Mammary epithelial cell (primary cell): ENCODE results near the gene TIMM44.

Experiments
- EZH2 ChIP-seq: IDR thresholded peaks from 2 replicates; pipeline ENCODE4 v1.6.1; 2012; ENCODE audit warnings: low read length, inconsistent platforms, borderline replicate concordance
- TF ChIP-seq, protein P1 (sequence below), 2 donors: IDR thresholded peaks in 1 of 2; conservative IDR thresholded peaks in 1 of 2; 2 replicates each; pipeline ENCODE4 v1.5.1; 2011 to 2012; ENCODE audit warnings: inconsistent platforms in 2 of 2, low read length in 2 of 2, mild to moderate bottlenecking in 2 of 2, control low read depth in 1 of 2, low read depth in 1 of 2; ENCODE audit not compliant: insufficient read depth in 1 of 2; ENCODE audit errors: extremely low read depth in 1 of 2

DNA sequence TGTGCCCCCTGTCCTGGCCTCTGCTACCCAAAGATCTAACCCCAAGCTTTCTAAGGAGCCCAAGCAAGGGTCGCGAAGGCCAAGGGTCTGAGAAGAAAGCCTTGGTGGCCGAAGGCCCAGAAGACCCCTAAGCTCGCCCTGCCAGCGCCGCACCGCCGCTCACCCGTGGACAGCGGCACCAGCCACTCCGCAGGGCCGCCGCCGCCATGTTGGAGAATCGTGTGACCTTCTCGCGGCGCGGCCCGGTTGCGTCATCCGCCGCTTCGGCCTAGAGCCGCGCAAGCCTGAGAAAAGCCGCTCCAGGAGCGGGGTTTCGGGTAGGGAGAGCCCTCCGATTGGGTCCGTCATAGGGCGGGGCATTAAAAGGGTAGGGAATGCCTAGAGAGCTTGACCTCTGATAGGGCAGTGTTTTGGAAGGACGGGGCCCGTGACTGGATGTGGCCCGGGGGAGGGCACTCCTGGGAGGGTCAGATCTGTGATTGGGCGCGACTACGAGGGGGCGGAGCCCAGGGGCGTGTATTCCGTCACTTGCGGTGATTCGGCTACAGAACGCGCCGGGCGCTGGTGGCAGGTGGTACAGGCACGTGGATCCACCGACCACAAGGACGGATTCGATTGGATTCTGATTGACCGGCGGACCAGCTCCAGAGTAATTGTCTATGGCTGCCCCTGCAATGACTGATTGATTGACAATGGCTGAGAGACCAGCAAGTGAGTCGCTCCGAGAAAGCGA lies at the start of gene TIMM44:
- no peak for TF ChIP-seq EZH2
- TF ChIP-seq, protein P1, sequence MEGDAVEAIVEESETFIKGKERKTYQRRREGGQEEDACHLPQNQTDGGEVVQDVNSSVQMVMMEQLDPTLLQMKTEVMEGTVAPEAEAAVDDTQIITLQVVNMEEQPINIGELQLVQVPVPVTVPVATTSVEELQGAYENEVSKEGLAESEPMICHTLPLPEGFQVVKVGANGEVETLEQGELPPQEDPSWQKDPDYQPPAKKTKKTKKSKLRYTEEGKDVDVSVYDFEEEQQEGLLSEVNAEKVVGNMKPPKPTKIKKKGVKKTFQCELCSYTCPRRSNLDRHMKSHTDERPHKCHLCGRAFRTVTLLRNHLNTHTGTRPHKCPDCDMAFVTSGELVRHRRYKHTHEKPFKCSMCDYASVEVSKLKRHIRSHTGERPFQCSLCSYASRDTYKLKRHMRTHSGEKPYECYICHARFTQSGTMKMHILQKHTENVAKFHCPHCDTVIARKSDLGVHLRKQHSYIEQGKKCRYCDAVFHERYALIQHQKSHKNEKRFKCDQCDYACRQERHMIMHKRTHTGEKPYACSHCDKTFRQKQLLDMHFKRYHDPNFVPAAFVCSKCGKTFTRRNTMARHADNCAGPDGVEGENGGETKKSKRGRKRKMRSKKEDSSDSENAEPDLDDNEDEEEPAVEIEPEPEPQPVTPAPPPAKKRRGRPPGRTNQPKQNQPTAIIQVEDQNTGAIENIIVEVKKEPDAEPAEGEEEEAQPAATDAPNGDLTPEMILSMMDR (conservative IDR thresholded peaks at IDR 0.05 in 1 of 2, IDR thresholded peaks at IDR 0.05 in 1 of 2; ENCODE audit: extremely low read depth in 1 of 2, insufficient read depth in 1 of 2, low read depth in 1 of 2, low read length in 2 of 2), result no peak
